Vagina (tissue), 2 donors: ENCODE data around the gene TDRD9. TPM values are rescaled to one million over a fixed set of nuclear protein-coding genes. Genes with fewer than 3 reads are reported as not detected.

Experiments
- DNase-seq, 2 donors: peaks; one replicate each; pipeline ENCODE4 v3.0.0-alpha.2; 2017; ENCODE audit errors: extremely low spot score in 2 of 2
- H3K27ac ChIP-seq: fragments of 200-600 bp; sonication (generic); one replicate; pipeline ENCODE4 v1.5.1; 2019
- H3K27me3 ChIP-seq: fragments of 200-600 bp; sonication (generic); one replicate; pipeline ENCODE4 v1.5.1; 2019
- H3K36me3 ChIP-seq, 2 donors: fragments of 200-600 bp; sonication (generic); one replicate each; pipeline ENCODE4 v1.5.1; 2017 to 2019
- H3K4me1 ChIP-seq: fragments of 200-600 bp; sonication (generic); one replicate; pipeline ENCODE4 v1.5.1; 2019
- H3K4me3 ChIP-seq, 2 donors: fragments of 200-600 bp; sonication (generic); 1 replicate in 1 of 2; 2 replicates in 1 of 2; pipeline ENCODE4 v1.5.1; 2016 to 2019
- H3K9me3 ChIP-seq: fragments of 200-600 bp; sonication (generic); one replicate; pipeline ENCODE4 v1.5.1; 2019
- CTCF ChIP-seq, 3 experiments: fragments of 450-650 bp in 2 of 3; fragments of 200-600 bp in 1 of 3; sonication (generic) in 1 of 3; IDR thresholded peaks; one replicate each; pipeline ENCODE4 v1.5.1; 2017 to 2019; ENCODE audit warnings: antibody characterized with exemption in 3 of 3, mild to moderate bottlenecking in 2 of 3, moderate library complexity in 2 of 3
- POLR2A ChIP-seq, 2 donors: fragments of 450-650 bp; IDR thresholded peaks; one replicate each; pipeline ENCODE4 v1.6.1; 2017; ENCODE audit warnings: antibody characterized with exemption in 2 of 2, mild to moderate bottlenecking in 2 of 2, moderate library complexity in 2 of 2
- POLR2AphosphoS5 ChIP-seq, 2 donors: sonication (generic); formaldehyde crosslinking; IDR thresholded peaks; one replicate each; pipeline ENCODE4 v1.9.0; 2017; ENCODE audit warnings: antibody characterized with exemption in 2 of 2, mild to moderate bottlenecking in 2 of 2, low read depth in 1 of 2; ENCODE audit not compliant: insufficient read depth in 1 of 2
- intact Hi-C: fragments of 100-400 bp; cut with DNase I; formaldehyde crosslinking; loops from one replicate; pipeline ENCODE4 v1.15.1; 2023
- total RNA-seq: library from RNA; depleted of rRNA; stranded (reverse); fragments of >200 nt; gene quantifications from one replicate; pipeline ENCODE4 v1.2.3, GENCODE V29; 2016

TDRD9 gene
- total RNA-seq, 1 donor from 2014 or later: 0.74 TPM

- no peak overlapping the region for H3K4me3 ChIP-seq
- TF ChIP-seq POLR2A (IDR thresholded peaks at IDR 0.05) (no peak), CTCF (IDR thresholded peaks at IDR 0.05) (no peak), POLR2AphosphoS5 (IDR thresholded peaks at IDR 0.05; ENCODE audit: insufficient read depth in 1 of 2, low read depth in 1 of 2) (no peak)
- intact Hi-C loops: no loop called here
- no peaks in the 10 kb centered on the region for H3K4me1 ChIP-seq
- DNase-seq: no peak
- no peak overlapping the region for H3K27ac ChIP-seq
- no peaks in the 10 kb centered on the region for H3K9me3 ChIP-seq
- no peaks in the 10 kb centered on the region for H3K27me3 ChIP-seq
- H3K36me3 ChIP-seq: no peaks in the 10 kb centered on the region
These were observed 121.5 kb downstream of the TDRD9 start for GRCh38 chr14:104049576-104050240.

GRCh38 chr14:104051092-104051813 lies 123.0 kb downstream of the TDRD9 start:
- Histone ChIP-seq H3K4me1 (no peaks in the 10 kb centered on the region), H3K4me3 (no peak overlapping the region), H3K27me3 (no peaks in the 10 kb centered on the region), H3K9me3 (no peaks in the 10 kb centered on the region), H3K36me3 (no peaks in the 10 kb centered on the region), H3K27ac (no peak overlapping the region)
- TF ChIP-seq CTCF (IDR thresholded peaks at IDR 0.05) (no peak), POLR2AphosphoS5 (IDR thresholded peaks at IDR 0.05; ENCODE audit: insufficient read depth in 1 of 2, low read depth in 1 of 2) (no peak)
- intact Hi-C loops: no loop called here
- DNase-seq: no peak

DNA sequence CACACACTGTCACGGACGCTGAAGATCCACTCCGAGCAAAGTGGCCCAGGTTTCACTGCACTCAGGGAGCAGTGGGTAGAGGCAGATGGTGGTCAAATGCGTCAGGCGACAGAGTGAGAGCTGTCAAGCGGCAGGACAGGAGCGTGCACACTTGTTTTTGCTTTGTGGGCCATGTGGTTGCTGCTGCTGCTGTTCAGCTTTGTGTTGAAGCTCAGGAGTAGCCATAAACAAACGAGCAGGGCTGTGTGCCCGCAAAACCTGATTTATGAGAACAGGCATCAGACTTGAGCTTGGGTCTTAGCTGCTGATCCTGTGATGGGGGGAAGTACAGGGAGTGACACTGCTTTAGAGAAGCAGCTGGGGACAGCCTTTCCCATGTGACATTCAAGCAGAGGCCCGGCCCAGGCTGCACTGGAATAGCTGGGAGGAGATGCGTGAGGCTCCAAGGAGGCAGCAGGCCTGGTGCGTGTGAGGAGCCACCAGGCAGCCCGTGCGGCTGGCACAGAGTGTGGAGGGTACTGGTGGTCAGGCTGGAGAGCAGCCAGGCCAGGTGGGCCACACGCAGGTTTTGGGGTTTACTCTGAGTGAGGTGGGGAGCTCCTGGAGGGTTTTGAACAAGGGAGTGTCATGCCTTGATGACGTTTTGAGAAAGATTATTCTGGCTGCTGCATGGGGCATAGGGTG lies 126.1 kb downstream of the TDRD9 start:
- no peak for DNase-seq
- H3K9me3 ChIP-seq: no peaks in the 10 kb centered on the region
- TF ChIP-seq CTCF (IDR thresholded peaks at IDR 0.05): no peak
- TF ChIP-seq POLR2AphosphoS5 (IDR thresholded peaks at IDR 0.05; ENCODE audit: insufficient read depth in 1 of 2, low read depth in 1 of 2): no peak
- TF ChIP-seq POLR2A (IDR thresholded peaks at IDR 0.05): no peak
- intact Hi-C loops: no loop called here
- no peak overlapping the region for H3K27ac ChIP-seq
- no peaks in the 10 kb centered on the region for H3K36me3 ChIP-seq
- H3K27me3 ChIP-seq: no peaks in the 10 kb centered on the region
- H3K4me1 ChIP-seq: no peaks in the 10 kb centered on the region
- H3K4me3 ChIP-seq: no peak overlapping the region

- Histone ChIP-seq H3K27ac (no peak overlapping the region), H3K4me1 (no peaks in the 10 kb centered on the region), H3K27me3 (no peaks in the 10 kb centered on the region), H3K36me3 (no peaks in the 10 kb centered on the region), H3K9me3 (no peaks in the 10 kb centered on the region), H3K4me3 (no peak overlapping the region)
- DNase-seq: no peak
- TF ChIP-seq POLR2A (IDR thresholded peaks at IDR 0.05): no peak
- no peak for TF ChIP-seq CTCF (IDR thresholded peaks at IDR 0.05)
- no peak for TF ChIP-seq POLR2AphosphoS5 (IDR thresholded peaks at IDR 0.05; ENCODE audit: insufficient read depth in 1 of 2, low read depth in 1 of 2)
- intact Hi-C loops: no loop called here
These were observed 134.0 kb downstream of the TDRD9 start for GRCh38 chr14:104062281-104062680.
